Adipocyte (in vitro differentiated cells): ENCODE results near the gene TMEM89.

ENCODE experiments used
- DNase-seq: peaks from one replicate; pipeline ENCODE4 v3.0.0-alpha.2; 2015; ENCODE audit warnings: low read depth
- H3K27me3 ChIP-seq: replicated peaks from 2 replicates; pipeline ENCODE4 v1.7.0; 2013; ENCODE audit warnings: mild to moderate bottlenecking, low read length, moderate library complexity; ENCODE audit not compliant: control insufficient read depth, insufficient read depth
- H3K36me3 ChIP-seq: 2 replicates; pipeline ENCODE4 v1.7.0; 2013; ENCODE audit warnings: low read length, mild to moderate bottlenecking, moderate library complexity; ENCODE audit not compliant: control insufficient read depth, insufficient read depth, severe bottlenecking
- H3K4me1 ChIP-seq: 2 replicates; pipeline ENCODE4 v1.7.0; 2013; ENCODE audit warnings: mild to moderate bottlenecking, low read length, moderate library complexity; ENCODE audit not compliant: control insufficient read depth, insufficient read depth
- H3K4me3 ChIP-seq: 2 replicates; pipeline ENCODE4 v1.7.0; 2013; ENCODE audit warnings: mild to moderate bottlenecking, low read length, moderate library complexity
- H3K9ac ChIP-seq: 2 replicates; pipeline ENCODE4 v1.7.0; 2013; ENCODE audit warnings: mild to moderate bottlenecking, low read length, moderate library complexity
- H3K9me3 ChIP-seq: 2 replicates; pipeline ENCODE4 v1.7.0; 2013; ENCODE audit warnings: mild to moderate bottlenecking, low read length, moderate library complexity; ENCODE audit not compliant: control insufficient read depth

The TMEM89 gene

DNA sequence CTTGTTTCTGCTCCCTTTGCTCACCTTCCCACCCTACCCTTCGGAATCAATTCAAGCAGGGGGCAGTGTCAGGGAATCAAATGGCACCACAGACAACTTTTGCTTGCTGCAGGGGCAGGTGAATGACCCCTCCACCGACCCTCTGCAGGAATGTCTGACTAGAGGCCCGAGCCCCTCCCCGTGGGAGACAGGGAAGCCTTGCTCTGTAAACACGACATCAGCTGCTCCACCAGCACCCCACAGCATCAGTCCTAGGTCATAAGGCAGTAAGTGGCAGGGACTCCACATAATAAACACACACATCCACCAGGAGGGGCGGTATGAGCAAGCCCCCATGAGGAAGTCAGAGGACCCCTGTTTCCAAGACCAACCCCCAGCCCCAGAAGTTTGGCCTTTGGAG, 15.7 kb upstream of the TMEM89 start:
- Histone ChIP-seq H3K27me3 (no peaks in the 10 kb centered on the region), H3K4me1 (peaks cover 30% of the 10 kb centered on the region), H3K36me3 (peaks cover 14% of the 10 kb centered on the region), H3K9me3 (no peaks in the 10 kb centered on the region), H3K9ac (no peak overlapping the region), H3K4me3 (no peak overlapping the region)
- DNase-seq, result no peak

DNA sequence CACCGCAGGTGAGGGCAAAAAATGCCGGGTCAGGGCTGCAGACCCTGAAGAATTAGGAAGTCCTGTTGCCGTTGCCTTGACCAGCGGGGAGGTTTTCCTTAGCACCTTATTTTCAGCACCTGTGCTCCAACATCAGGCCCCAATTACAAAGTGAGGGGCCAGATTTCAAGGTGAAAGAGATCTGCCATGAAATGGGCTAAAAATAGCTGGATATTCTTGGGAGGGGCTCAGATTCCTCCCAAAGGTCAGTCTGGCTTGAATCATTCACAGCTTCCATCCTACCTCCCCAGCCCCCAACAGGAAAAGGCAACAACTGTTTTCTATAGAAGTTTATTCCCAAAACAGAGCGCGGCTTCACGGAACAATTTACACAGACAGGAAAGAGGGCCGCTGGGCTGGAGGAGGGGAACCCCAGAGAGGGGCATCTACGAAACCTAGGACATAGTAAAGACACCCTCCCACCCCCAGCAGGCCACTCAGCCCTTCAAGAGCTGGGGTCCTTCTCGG, 14.6 kb upstream of the TMEM89 start:
- Histone ChIP-seq H3K9ac (peak overlapping the region; percentile 98), H3K27me3 (no peaks in the 10 kb centered on the region), H3K36me3 (peaks cover 25% of the 10 kb centered on the region), H3K9me3 (no peaks in the 10 kb centered on the region), H3K4me1 (peaks cover 30% of the 10 kb centered on the region), H3K4me3 (peak overlapping the region; percentile 96)
- peak; percentile 38 for DNase-seq

DNA sequence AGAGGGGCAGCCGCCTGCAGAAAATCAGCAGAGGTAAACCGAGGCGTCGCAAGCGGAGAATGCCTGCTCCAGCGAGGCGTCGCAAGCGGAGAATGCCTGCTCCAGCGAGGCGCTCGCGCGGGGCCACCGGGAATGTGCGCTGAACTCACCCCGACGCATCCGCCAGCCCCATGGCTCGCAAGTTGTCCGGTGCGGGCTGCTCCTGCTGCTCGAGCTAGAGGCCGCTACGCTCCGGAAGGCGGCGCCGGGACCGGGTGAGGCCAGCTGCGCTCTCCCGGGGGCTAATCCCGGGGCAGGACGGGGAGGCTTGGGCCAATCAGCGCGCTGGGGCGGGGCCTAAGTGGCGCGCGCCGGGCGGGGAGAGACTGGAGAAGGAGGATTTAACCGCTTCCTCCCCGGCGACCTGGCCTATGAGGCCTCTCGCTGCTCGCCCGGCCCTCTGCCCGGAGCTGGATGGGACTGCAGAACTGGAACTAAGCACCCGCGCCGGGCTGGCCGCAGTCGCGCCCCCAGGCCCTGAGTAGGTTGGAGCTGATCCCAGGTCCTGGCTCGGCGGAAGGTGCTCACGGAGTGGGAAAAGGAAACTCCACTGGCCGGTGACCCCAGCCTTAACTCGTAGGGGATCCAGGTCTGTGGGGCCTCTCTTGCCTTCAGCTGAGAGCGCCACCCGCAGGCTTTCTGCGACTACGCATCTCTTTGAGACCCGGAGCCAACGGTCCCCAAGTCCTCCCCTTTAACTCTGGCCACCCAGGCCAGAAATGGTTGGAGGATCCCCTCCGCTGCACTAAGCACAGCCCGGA, 13.9 kb upstream of the TMEM89 start, which contains the start of gene SLC26A6:
SLC26A6 (minus strand) TSS at position 240 of the 800 bp plus-strand sequence; CDS start at position 172, 68 bp downstream.
- Histone ChIP-seq H3K4me3 (peak within 1 kb of the TSS; percentile 96), H3K4me1 (peaks cover 30% of the 10 kb centered on the region), H3K9me3 (no peaks in the 10 kb centered on the region), H3K9ac (peak within 1 kb of the TSS; percentile 98), H3K27me3 (no peaks in the 10 kb centered on the region), H3K36me3 (peaks cover 33% of the 10 kb centered on the region)
- DNase-seq, result peak; percentile 99

DNA sequence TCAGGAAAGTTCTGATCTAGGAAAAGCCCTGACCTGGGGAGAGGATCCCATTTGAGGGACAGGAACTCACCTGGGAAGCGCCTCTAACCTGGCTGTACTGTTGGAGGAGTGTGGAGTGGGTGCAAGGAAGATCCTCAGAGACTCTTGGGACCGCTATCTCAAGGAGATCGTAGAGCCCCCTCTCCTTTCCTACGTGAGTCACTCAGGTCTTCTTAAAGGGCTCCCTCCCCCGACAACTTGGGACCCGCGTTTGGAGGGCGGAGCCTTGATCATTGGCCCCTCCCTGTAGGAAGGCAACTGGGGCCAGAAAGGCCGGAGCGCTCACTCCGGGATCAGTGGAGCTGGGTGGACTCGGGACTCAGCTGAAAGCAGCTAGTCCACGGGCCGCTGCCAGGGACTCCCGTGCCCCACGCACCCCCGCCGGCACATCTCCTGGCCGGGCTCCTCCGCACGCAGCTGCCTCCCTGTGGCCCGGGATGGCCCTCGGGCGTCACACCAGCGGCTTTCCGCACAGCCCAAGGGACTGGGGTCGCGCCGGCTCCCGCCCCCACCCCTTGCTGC, 13.2 kb upstream of the TMEM89 start:
- Histone ChIP-seq H3K4me1 (peaks cover 30% of the 10 kb centered on the region), H3K27me3 (no peaks in the 10 kb centered on the region), H3K9ac (peak overlapping the region; percentile 98), H3K4me3 (peak overlapping the region; percentile 96), H3K36me3 (peaks cover 40% of the 10 kb centered on the region), H3K9me3 (no peaks in the 10 kb centered on the region)
- peak; percentile 75 for DNase-seq

DNA sequence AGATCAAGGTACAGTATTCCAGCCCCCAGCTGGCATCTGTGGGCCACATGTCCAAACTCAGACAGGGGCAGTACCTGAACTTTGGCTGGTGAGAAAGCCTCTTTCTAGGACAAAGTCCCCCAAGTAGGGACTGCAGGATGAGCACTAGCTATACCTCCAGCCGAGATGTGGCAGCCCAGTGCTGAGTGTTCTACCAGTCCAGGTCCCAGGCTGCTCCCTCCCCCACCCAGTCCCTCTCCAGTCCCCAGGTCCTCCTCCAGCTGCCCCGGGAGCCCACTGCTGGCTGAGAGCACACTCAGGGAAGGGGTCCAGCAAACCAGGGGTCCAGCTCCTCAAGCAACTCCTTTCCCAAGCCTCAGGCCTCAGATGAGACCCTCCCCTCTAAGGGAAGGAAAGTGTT, 12.2 kb upstream of the TMEM89 start:
- H3K36me3 ChIP-seq, result peaks cover 50% of the 10 kb centered on the region
- peak overlapping the region; percentile 98 for H3K9ac ChIP-seq
- H3K27me3 ChIP-seq, result no peaks in the 10 kb centered on the region
- no peak for DNase-seq
- peaks cover 30% of the 10 kb centered on the region for H3K4me1 ChIP-seq
- no peaks in the 10 kb centered on the region for H3K9me3 ChIP-seq
- H3K4me3 ChIP-seq, result peak overlapping the region; percentile 96

DNA sequence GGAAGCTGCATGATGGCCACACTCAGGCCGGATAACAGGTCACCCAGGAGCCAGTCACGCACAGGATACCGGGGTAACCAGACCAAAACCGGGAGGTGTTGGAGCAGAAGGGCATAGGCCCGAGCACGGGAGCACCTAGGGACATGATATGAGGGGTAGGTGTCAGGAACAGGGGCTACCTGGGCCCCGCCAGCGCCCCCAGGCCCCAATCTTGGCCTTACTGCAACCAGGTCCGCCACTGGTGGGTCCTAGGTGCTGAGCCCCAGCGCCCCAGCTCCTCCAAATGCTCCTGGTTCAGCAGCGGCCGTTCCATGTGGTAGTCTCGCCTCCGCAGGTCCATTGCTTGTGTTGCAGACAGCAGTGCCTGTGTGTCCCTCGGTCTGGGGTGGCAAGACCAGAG, 11.7 kb upstream of the TMEM89 start:
- Histone ChIP-seq H3K27me3 (no peaks in the 10 kb centered on the region), H3K36me3 (peaks cover 54% of the 10 kb centered on the region), H3K4me3 (peak overlapping the region; percentile 96), H3K9me3 (no peaks in the 10 kb centered on the region), H3K4me1 (peaks cover 30% of the 10 kb centered on the region), H3K9ac (peak overlapping the region; percentile 98)
- DNase-seq, result no peak

DNA sequence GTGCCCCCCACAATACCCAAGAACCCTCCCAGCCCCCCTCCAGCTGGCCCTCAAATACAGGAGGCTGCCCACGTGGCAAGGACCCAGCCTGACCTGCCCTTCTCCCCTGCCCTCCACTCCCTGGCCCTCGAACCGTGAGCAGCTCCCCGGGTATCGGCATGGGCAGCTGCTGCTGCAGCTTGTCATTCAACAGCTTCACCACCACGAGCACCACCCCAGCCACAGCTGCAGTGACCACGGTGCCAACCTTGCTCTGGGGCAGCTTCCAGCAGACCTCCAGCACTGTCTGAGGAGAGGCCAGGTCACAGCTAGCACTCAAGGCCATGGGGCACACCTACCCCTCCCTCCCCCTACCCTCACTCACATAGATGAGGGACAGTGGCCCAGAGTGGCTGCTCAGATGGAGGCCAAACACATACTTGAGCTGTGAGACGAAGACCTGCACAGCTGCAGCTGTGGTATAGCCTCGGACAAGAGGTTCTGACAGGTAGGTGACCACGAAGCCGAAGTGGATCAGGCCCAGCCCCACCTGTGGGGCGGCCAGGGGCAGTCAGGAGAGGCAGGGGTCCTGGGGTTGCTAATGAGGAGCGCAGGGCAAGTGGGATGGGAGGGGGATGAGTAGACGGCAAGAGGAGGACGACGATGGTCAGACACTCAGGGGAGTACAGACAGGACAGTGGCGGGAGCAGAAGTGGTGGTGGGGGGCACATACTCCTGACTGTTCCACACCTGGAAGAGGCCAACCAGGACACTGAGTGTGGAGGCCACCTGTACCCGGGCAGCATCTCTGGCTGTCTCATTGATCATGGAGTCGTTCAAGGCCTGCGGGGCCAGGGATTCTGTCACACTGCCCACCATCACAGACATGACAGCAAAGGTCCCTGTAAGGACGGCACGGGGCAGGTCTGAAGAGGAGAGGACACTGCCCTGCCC, 10.2 kb upstream of the TMEM89 start:
- Histone ChIP-seq H3K27me3 (no peaks in the 10 kb centered on the region), H3K4me1 (peaks cover 29% of the 10 kb centered on the region), H3K4me3 (no peak overlapping the region), H3K9ac (no peak overlapping the region), H3K9me3 (no peaks in the 10 kb centered on the region), H3K36me3 (peaks cover 69% of the 10 kb centered on the region)
- DNase-seq, result no peak

DNA sequence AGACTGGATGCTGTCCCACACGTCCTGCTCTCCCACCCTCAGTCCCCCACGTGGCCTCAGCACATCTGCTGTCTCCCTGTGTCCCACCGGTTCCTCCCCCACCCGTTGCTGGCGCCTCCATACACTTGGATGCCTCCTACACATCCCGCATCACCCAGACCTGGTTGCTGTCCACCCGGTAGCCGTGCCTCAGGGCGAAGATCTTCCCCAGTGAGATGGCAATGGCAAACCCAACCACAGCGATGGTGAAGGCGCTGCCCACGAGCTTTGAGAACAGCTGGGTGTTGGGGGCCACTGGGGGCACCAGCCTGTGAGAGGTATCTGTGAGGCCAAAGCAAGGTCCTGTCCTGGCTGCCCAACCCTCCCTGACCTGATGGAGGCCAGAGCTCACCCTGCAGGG, 9.3 kb upstream of the TMEM89 start:
- no peak for DNase-seq
- no peaks in the 10 kb centered on the region for H3K27me3 ChIP-seq
- H3K4me1 ChIP-seq, result peaks cover 20% of the 10 kb centered on the region
- H3K9me3 ChIP-seq, result no peaks in the 10 kb centered on the region
- no peak overlapping the region for H3K4me3 ChIP-seq
- no peak overlapping the region for H3K9ac ChIP-seq
- peaks cover 78% of the 10 kb centered on the region for H3K36me3 ChIP-seq

DNA sequence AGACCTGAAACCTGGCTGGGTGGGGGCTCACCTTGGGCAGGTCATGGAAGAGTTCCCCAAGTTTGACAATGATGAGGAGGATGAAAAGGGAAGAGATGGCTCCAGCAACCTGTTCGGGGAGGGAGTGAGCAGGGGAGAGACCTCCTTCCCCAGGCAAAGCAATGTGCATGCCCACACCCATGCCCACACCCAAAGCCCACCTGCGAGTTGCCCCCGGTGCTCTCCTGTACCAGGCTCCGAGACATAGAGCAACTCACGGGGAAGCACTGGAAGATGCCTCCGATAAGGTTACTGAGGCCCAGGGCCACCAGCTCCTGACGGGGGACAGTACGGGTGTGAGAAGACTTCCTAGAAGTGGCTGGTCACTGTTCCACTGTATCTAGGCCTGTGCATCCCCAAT, 8.8 kb upstream of the TMEM89 start:
- H3K9ac ChIP-seq, result no peak overlapping the region
- no peak overlapping the region for H3K4me3 ChIP-seq
- H3K27me3 ChIP-seq, result no peaks in the 10 kb centered on the region
- no peaks in the 10 kb centered on the region for H3K9me3 ChIP-seq
- peaks cover 82% of the 10 kb centered on the region for H3K36me3 ChIP-seq
- DNase-seq, result no peak
- peaks cover 19% of the 10 kb centered on the region for H3K4me1 ChIP-seq

DNA sequence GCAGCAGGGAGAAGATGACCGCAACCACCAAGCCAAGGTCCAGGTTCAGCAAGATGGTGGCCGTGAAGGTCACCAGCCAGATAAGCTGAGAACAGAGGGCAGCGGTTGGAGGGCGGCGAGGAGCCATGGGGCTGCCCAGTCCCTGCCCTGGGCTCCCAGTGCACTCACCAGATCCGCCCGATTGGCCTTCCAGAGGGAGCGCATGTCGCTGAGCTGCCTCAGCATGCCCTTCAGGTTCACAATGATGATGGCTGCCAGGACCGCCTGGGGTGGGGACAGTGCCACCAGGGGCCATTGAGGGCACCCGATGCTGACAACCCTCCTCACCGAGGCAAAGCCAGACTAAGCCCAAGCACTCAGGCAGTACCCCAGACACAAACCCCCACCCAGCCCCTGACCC, 8.3 kb upstream of the TMEM89 start:
- peaks cover 19% of the 10 kb centered on the region for H3K4me1 ChIP-seq
- no peak for DNase-seq
- no peak overlapping the region for H3K9ac ChIP-seq
- H3K4me3 ChIP-seq, result no peak overlapping the region
- peaks cover 88% of the 10 kb centered on the region for H3K36me3 ChIP-seq
- no peaks in the 10 kb centered on the region for H3K9me3 ChIP-seq
- H3K27me3 ChIP-seq, result no peaks in the 10 kb centered on the region
